HepG2 (cell line): ENCODE data around the gene ARL4D. TPM values are rescaled to one million over a fixed set of nuclear protein-coding genes. Genes with fewer than 3 reads are reported as not detected.

Source experiments
- ATF7 ChIP-seq, 2 experiments: fragments of 450-650 bp in 1 of 2; sonication (generic) in 1 of 2; formaldehyde crosslinking in 1 of 2; IDR thresholded peaks; 2 replicates each; pipeline versions ENCODE4 v1.4.0 to v1.6.1; 2016 to 2020; ENCODE audit warnings: antibody characterized with exemption in 1 of 2, mild to moderate bottlenecking in 1 of 2, missing genetic modification reagents in 1 of 2
- DBP ChIP-seq: sonication (generic); formaldehyde crosslinking; IDR thresholded peaks from 2 replicates; pipeline ENCODE4 v1.4.0; 2020; ENCODE audit warnings: missing genetic modification reagents; ENCODE audit errors: not compliant biosample characterization
- JDP2 ChIP-seq: sonication (generic); formaldehyde crosslinking; IDR thresholded peaks from 2 replicates; pipeline ENCODE4 v1.8.1; 2022; ENCODE audit warnings: missing genetic modification reagents, borderline replicate concordance
- MIXL1 ChIP-seq: IDR thresholded peaks from 2 replicates; pipeline ENCODE4 v1.6.1; 2016
- NCOA5 ChIP-seq: sonication (generic); formaldehyde crosslinking; IDR thresholded peaks from 2 replicates; pipeline ENCODE4 v1.4.0; 2020; ENCODE audit warnings: missing genetic modification reagents
- NFYB ChIP-seq: sonication (generic); formaldehyde crosslinking; IDR thresholded peaks from 2 replicates; pipeline ENCODE4 v1.4.0; 2020; ENCODE audit warnings: missing genetic modification reagents
- REL ChIP-seq: sonication (generic); formaldehyde crosslinking; conservative IDR thresholded peaks from 2 replicates; pipeline ENCODE4 v1.8.0; 2022; ENCODE audit warnings: mild to moderate bottlenecking, missing genetic modification reagents, moderate library complexity
- RERE ChIP-seq: IDR thresholded peaks from 2 replicates; pipeline ENCODE4 v1.6.1; 2016; ENCODE audit warnings: low read depth, missing genetic modification reagents, missing compliant biosample characterization
- SOX5 ChIP-seq: IDR thresholded peaks from 2 replicates; pipeline ENCODE4 v1.6.1; 2016; ENCODE audit warnings: borderline replicate concordance
- THAP7 ChIP-seq: sonication (generic); formaldehyde crosslinking; IDR thresholded peaks from 2 replicates; pipeline ENCODE4 v1.8.1; 2023; ENCODE audit warnings: mild to moderate bottlenecking, missing genetic modification reagents
- THAP8 ChIP-seq: sonication (generic); formaldehyde crosslinking; IDR thresholded peaks from 2 replicates; pipeline ENCODE4 v1.5.1; 2020; ENCODE audit warnings: missing genetic modification reagents, mild to moderate bottlenecking, borderline replicate concordance
- TP53 ChIP-seq: sonication (generic); formaldehyde crosslinking; conservative IDR thresholded peaks from 2 replicates; pipeline ENCODE4 v1.4.0; 2020; ENCODE audit warnings: missing genetic modification reagents
- ZBTB34 ChIP-seq: sonication (generic); formaldehyde crosslinking; IDR thresholded peaks from 2 replicates; pipeline ENCODE4 v1.8.0; 2022; ENCODE audit warnings: mild to moderate bottlenecking, missing genetic modification reagents
- ZFP62 ChIP-seq: sonication (generic); formaldehyde crosslinking; IDR thresholded peaks from 2 replicates; pipeline ENCODE4 v1.4.0; 2020; ENCODE audit warnings: missing genetic modification reagents
- ZNF644 ChIP-seq: IDR thresholded peaks from 2 replicates; pipeline ENCODE4 v1.6.1; 2016; ENCODE audit warnings: low read depth
- ZNF792 ChIP-seq: IDR thresholded peaks from 2 replicates; pipeline ENCODE4 v1.6.1; 2016
- ZSCAN20 ChIP-seq: sonication (generic); formaldehyde crosslinking; IDR thresholded peaks from 2 replicates; pipeline ENCODE4 v1.4.0; 2020; ENCODE audit warnings: missing genetic modification reagents, mild to moderate bottlenecking, borderline replicate concordance
- polyA plus RNA-seq, 8 experiments: library from polyadenylated mRNA; depleted of rRNA in 3 of 8; stranded (reverse) in 7 of 8; unstranded in 1 of 8; fragments of >200 nt; fragmentation: Illumina TruSeq in 4 of 8; extraction: Trizol in 4 of 8; gene quantifications; 2 replicates each; pipeline versions ENCODE4 v1.2.1 to v1.2.3, GENCODE V29; 2011 to 2016; ENCODE audit warnings: low read depth in 4 of 8, missing spikeins in 1 of 8, mixed read lengths in 1 of 8; ENCODE audit not compliant: insufficient read depth in 1 of 8
- total RNA-seq, 5 experiments: library from RNA; depleted of rRNA; stranded (reverse); fragments of >200 nt; fragmentation: Illumina TruSeq; extraction: Trizol; gene quantifications; 2 replicates each; pipeline ENCODE4 v1.2.3, GENCODE V29; 2016; ENCODE audit warnings: low read depth in 1 of 5

ARL4D gene
- total and polyA plus RNA-seq, 2 of the 13 experiments (the other 11 are each of a cell fraction or from before 2014, with no cell fraction given) = 9.0 to 25.9 TPM

GRCh38 chr17:43384476-43384862, 14.3 kb upstream of the ARL4D start (continued):
- no peak for TF ChIP-seq THAP8
- no peak for TF ChIP-seq NCOA5 (CRISPR knock-in tag)
- peak; percentile 97; the same call in 1 of the 2 replicates for TF ChIP-seq ZNF792 (CRISPR knock-in tag)
- TF ChIP-seq SOX5 = peak; percentile 76
- TF ChIP-seq ATF7 (IDR thresholded peaks at IDR 0.05) = no peak
- peak; percentile 48; the same call in 1 of the 2 replicates for TF ChIP-seq ATF7 (CRISPR knock-in tag; IDR thresholded peaks at IDR 0.05)
- TF ChIP-seq ZSCAN20 = no peak
- TF ChIP-seq RERE (CRISPR knock-in tag) = 0 out of 2 replicates have a peak, but pooled peaks have one; percentile 65
- no peak for TF ChIP-seq TP53 (CRISPR knock-in tag)
- TF ChIP-seq MIXL1 = peak; percentile 92
- TF ChIP-seq NFYB (CRISPR knock-in tag) = no peak
- TF ChIP-seq ZBTB34 (CRISPR knock-in tag) = peak; percentile 16; the same call in 1 of the 2 replicates
- no peak for TF ChIP-seq DBP (CRISPR knock-in tag)
- TF ChIP-seq THAP7 = no peak
- no peak for TF ChIP-seq ZFP62
- TF ChIP-seq JDP2 (CRISPR knock-in tag) = no peak; the same call in 1 of the 2 replicates
- no peak for TF ChIP-seq REL (CRISPR knock-in tag)
- TF ChIP-seq ZNF644 (CRISPR knock-in tag) = peak; percentile 97
